WTC11 (cell line): Measurements from ENCODE around the gene CLDN9.

ENCODE experiments used
- ATF2 ChIP-seq: sonication (generic); formaldehyde crosslinking; IDR thresholded peaks from 2 replicates; pipeline ENCODE4 v1.8.1; 2022; ENCODE audit warnings: low read depth, missing genetic modification reagents, borderline replicate concordance
- CBFB ChIP-seq: sonication (generic); formaldehyde crosslinking; IDR thresholded peaks from 2 replicates; pipeline ENCODE4 v1.8.1; 2022; ENCODE audit warnings: mild to moderate bottlenecking, low read depth, missing genetic modification reagents
- CTCF ChIP-seq: fragments of 200-600 bp; IDR thresholded peaks from 2 replicates; pipeline ENCODE4 v1.8.0; 2022; ENCODE audit warnings: antibody characterized with exemption
- E2F1 ChIP-seq: sonication (generic); formaldehyde crosslinking; IDR thresholded peaks from 2 replicates; pipeline ENCODE4 v1.8.0; 2022; ENCODE audit warnings: mild to moderate bottlenecking, missing genetic modification reagents
- ELF4 ChIP-seq: sonication (generic); formaldehyde crosslinking; IDR thresholded peaks from 2 replicates; pipeline ENCODE4 v1.8.1; 2022; ENCODE audit warnings: low read depth, mild to moderate bottlenecking, moderate library complexity, missing genetic modification reagents
- FOXP4 ChIP-seq: sonication (generic); formaldehyde crosslinking; IDR thresholded peaks from 2 replicates; pipeline ENCODE4 v1.8.0; 2022; ENCODE audit warnings: mild to moderate bottlenecking, missing genetic modification reagents
- HMGXB4 ChIP-seq: sonication (generic); formaldehyde crosslinking; IDR thresholded peaks from 2 replicates; pipeline ENCODE4 v1.8.1; 2023; ENCODE audit warnings: mild to moderate bottlenecking, moderate library complexity, missing genetic modification reagents
- NFE2L1 ChIP-seq: sonication (generic); formaldehyde crosslinking; IDR thresholded peaks from 2 replicates; pipeline ENCODE4 v1.8.1; 2023; ENCODE audit warnings: missing genetic modification reagents
- NR3C1 ChIP-seq: sonication (generic); formaldehyde crosslinking; conservative IDR thresholded peaks from 2 replicates; pipeline ENCODE4 v1.8.1; 2023; ENCODE audit warnings: low read depth, mild to moderate bottlenecking, missing genetic modification reagents
- SOX15 ChIP-seq: fragments of 250-450 bp; sonication (Bioruptor Pico); IDR thresholded peaks from 2 replicates; pipeline ENCODE4 v1.9.0; 2021; ENCODE audit warnings: mild to moderate bottlenecking
- SP1 ChIP-seq: sonication (generic); formaldehyde crosslinking; conservative IDR thresholded peaks from 2 replicates; pipeline ENCODE4 v1.8.1; 2022; ENCODE audit warnings: missing genetic modification reagents
- ZNF317 ChIP-seq: sonication (generic); formaldehyde crosslinking; IDR thresholded peaks from 2 replicates; pipeline ENCODE4 v1.8.1; 2023; ENCODE audit warnings: low read depth, mild to moderate bottlenecking, moderate library complexity, missing genetic modification reagents, borderline replicate concordance

GRCh38 chr16:2986623-2987188 is 26.0 kb upstream of the CLDN9 start:
- TF ChIP-seq CTCF (no peak), ELF4 (CRISPR knock-in tag) (no peak), ZNF317 (CRISPR knock-in tag) (no peak), HMGXB4 (CRISPR knock-in tag) (no peak), NFE2L1 (CRISPR knock-in tag) (no peak), NR3C1 (CRISPR knock-in tag) (no peak), FOXP4 (CRISPR knock-in tag) (no peak), SOX15 (CRISPR knock-in tag) (no peak), SP1 (CRISPR knock-in tag) (no peak), E2F1 (CRISPR knock-in tag) (no peak), ATF2 (CRISPR knock-in tag) (no peak), CBFB (CRISPR knock-in tag) (no peak)
